TTC549 (cell line): ENCODE data around the gene LRRFIP1.

ENCODE experiments used
- FAIRE-seq: peaks from 2 replicates; lab custom pipeline; 2012; peaks lifted over from hg19 to GRCh38; lab: Jason Lieb, UNC

LRRFIP1 gene

DNA sequence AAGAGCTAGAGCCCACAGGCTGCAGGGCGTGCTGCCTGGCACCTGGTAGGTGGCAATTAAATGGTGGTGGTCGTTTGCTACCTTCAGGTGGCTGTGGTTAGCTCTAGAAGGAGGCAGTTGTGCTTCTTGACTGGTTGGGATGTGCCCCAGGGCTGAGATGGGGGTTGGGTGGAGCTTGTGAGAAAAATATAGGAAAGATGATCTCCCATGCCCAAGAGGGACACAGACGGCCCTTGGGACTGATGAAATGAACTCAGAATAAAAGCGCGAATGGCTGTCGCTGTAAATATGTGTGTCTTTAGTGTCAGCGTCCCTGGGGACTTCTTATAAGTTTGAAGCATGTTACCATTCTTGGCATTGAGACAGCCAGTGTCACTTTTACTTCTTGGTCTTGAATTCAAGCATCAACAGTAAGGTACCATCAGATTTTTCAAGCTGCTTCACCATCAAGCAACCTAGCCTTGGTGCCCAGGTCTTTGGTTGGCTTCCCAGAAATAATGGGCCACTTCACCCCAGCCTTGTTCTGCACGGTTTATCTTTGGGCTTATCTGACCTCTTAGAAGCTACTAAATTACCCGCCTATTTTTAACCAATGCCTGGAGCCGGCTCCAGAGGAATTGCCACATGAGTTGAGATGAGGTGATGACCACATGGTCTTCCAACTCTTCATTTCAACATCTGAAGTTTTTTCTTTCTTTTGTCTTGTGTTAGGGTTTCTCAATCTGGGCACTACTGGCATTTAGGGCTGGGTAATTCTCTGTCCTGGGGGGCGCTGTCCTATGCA is 11.9 kb downstream of the LRRFIP1 start:
- no peak for FAIRE-seq

- no peak for FAIRE-seq
Observed at GRCh38 chr2:237639836-237640220, 12.4 kb downstream of the LRRFIP1 start.

GRCh38 chr2:237640493-237640998 is 13.2 kb downstream of the LRRFIP1 start:
- no peak for FAIRE-seq

GRCh38 chr2:237642038-237642734 is 14.8 kb downstream of the LRRFIP1 start:
- FAIRE-seq = no peak

DNA sequence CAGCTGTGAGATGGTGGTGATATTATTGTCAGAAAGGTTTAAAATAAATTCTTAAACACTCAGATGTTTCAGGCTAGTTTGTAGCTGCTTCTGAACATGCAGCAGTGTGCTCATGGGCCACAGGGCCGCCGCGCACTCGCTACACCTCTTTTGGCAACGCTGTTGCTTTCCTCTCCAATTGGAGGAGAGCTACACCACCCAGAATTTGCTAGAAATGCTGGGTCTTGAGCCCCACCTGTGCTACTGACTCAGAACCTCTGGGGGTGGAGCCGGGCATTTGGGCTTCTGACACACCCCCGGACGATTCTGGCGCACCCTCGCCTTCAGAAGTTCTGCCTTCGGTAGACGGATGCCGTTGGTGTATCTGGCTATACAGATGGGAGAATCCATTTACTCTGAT is 15.7 kb downstream of the LRRFIP1 start:
- no peak for FAIRE-seq

DNA sequence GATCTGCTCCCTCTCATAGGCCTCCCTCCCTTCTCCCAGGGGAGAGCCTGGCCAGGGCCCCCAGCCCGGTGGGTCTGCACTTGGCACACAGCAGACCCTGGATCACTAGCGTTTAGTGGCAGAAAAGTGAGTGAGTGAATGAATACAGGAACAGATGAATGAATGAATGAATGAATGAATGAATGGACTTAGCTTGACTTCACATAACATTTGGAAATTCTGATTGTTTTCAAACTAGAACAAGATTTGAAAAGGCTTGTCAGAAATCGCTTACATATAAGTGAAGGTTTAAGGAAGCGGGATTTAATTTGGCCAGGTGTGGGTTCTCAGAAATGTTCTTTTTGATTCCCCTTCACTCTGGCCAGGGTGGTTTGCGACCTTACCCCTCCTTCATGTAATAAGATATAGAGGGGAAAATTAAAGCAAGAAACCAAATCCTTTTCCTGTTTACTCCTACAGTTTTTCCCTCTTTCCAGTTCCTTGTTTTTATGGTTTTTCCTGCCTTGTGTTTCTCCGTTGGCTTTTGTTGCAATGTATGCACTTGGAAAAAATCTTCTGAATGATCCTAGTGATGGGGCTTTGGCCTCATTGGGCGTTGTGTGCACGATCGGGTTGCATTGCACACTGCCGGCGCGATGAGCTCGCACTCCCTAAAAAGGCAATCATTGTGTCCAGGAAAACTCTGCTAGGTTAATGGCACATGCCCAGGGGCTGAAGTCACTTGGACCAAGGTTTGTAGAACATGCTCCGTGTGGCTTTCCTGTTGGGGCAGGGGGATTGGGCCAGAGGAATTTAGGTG is 16.4 kb downstream of the LRRFIP1 start:
- FAIRE-seq = no peak

DNA sequence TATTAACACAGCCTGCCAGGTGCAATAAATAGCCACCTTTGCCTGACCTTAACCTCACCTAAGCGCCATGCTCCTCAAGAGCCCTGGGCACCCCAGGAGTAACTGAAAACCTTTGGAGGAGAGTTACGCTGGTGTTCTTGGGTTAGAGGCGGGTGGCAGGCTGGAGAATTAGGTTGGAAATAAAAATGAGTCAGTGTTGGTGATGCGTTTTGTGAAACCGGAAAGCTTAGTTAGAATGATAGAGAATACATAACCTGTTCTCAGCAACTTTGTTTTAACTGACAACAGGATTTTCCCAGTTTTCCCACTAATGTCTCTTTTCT is 17.0 kb downstream of the LRRFIP1 start:
- FAIRE-seq = no peak

DNA sequence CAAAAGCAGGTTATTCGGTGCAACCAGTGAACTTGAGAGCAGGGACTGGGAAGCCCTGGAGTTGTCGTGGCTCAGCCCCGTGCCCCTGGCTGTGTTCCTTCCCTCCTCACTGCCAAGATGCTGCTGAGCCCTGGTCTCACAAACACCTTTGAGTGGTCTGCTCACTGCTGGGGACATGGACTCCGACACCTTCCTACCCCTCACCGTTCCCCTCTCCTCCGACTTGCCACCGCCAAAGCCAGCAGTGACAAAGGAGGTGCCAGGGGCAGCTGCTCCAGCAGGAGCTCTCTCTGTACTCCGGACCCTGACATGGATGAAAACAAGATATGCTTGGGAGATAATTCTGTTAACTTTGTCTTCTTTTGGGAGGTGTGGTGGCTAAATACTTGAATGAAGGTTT is 17.9 kb downstream of the LRRFIP1 start:
- no peak for FAIRE-seq

DNA sequence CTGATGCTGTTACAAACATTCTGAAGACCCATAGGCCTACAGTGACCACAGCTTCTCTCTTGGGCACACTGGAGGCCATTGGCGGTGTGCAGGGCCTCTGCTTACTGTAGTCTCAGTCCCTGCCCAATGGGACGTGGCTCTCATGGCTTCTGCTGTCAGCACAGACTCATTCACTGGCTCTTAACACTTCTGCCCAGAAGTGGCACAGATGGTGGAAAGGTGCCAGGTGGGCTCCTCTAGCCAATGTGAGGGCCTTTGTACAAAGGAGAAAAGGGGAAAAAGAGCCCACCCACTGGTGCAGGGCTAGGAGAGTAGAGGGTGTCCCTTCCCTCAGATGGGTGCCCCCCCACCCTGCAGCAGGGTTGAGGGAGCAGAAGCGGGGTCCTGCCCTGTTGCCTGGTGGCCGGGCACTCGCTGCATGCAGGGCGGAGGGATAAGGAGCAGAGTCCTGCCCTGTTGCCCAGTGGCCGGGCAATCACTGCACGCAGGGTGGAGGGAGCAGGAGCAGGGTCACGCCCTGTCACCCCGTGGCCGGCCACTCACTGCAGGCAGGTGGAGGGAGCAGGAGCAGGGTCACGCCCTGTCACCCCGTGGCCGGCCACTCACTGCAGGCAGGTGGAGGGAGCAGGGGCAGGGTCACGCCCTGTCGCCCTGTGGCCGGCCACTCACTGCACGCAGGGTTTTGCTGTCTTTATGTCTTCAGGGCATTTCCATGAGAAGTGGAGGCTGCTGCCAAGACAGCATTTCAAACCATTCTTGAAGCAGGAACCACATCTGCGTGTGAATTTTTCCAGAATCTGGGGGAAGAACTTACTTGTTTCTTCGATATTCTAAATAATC is 20.0 kb downstream of the LRRFIP1 start:
- FAIRE-seq = no peak

DNA sequence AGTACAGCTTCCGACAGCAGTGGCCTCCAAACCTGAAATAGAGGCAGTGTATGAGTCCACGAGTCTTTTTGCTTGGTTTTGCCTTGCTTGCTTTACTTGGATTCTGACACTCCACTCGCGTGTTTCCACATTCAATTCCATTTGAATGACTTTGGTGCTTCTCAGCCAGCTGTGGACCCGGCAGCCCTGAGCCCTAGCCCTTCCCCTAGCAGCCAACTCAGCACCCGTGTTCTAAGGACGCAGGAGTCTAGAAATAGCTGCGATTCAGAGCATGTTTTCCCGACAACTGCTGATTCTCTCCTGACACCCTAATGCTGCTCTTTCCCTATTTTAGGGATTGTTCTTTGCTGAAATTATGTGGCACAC is 20.6 kb downstream of the LRRFIP1 start:
- no peak for FAIRE-seq

DNA sequence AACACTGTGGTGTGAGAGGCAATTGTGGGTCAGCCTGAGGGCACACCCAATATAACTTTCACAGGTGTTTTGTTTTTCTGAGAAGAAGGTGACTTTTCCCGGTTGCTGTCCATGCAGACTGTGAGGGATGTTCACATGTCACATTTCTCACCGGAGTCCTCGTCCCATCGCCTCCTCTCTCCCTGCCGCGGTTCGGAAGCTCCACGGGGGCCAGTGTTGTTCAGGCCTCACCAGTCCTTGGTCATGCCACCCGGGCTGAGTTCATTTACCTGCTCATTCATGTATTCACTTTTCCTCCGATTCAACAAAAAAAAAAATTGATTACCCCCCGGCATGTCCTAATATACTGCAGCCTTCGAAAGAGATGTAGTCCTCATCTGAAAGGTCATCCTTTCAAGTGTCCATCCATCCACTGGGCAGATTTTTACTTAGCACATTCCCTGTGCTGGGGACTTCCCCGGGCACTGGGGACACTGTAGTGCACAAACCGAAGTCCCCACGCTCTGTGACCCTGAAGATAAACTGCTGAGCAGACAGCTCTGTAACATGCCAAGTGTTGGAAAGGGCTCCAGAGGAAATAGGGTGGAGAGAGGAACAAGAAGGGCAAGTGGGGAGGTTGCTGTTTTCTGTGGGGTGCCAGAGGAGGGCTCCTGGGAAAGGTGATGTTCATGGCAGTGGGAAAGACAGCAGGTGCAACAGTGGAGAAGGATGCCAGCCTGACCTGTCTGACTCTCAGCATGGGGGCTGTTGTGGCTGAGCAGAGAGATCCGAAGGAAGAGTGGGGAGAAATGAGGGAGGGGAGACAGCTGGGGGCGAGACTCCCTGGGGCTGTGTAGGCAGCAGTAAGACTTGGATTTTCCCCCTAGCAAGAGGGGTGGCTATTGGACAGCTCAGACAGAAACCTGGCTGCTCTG is 22.4 kb downstream of the LRRFIP1 start:
- FAIRE-seq = no peak

- no peak for FAIRE-seq
Observed at GRCh38 chr2:237650455-237650850, 23.1 kb downstream of the LRRFIP1 start.

- FAIRE-seq = no peak
Observed at GRCh38 chr2:237651761-237652160, 24.4 kb downstream of the LRRFIP1 start.

DNA sequence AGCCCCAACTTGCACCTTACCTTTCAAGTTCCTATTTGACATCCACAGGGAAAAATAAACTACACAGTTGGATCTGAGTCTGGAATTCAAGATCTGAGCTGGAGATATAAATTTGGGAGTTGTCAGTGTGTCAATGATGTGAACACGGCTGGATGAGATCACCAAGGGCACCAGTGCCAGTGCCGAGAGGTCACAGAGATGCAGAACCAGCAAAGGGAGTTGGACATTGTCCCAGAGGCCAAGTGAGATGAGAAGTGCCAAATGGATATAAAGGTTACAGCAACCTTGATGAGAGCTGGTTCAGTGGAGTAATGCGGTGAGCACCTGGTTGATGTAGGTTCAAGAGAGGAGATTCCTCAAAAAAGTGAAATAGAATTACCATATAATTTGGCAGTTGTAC is 24.8 kb downstream of the LRRFIP1 start:
- FAIRE-seq = no peak

DNA sequence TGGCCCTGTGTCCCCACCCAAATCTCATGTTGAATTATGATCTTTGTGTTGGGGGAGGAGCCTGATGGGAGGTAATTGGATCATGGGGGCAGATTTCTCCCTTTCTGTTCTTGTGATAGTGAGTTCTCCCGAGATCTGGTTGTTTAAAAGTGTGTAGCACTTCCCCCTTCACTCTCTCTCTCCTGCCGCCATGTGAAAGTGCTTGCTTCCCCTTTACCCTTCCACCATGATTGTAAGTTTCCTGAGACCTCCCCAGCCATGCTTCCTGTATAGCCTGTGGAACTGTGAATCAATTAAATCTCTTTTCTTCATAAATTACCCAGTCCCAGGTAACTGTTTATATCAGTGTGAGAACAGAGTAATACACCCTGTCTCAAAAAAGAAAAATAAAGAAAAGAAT is 25.5 kb downstream of the LRRFIP1 start:
- FAIRE-seq = no peak

DNA sequence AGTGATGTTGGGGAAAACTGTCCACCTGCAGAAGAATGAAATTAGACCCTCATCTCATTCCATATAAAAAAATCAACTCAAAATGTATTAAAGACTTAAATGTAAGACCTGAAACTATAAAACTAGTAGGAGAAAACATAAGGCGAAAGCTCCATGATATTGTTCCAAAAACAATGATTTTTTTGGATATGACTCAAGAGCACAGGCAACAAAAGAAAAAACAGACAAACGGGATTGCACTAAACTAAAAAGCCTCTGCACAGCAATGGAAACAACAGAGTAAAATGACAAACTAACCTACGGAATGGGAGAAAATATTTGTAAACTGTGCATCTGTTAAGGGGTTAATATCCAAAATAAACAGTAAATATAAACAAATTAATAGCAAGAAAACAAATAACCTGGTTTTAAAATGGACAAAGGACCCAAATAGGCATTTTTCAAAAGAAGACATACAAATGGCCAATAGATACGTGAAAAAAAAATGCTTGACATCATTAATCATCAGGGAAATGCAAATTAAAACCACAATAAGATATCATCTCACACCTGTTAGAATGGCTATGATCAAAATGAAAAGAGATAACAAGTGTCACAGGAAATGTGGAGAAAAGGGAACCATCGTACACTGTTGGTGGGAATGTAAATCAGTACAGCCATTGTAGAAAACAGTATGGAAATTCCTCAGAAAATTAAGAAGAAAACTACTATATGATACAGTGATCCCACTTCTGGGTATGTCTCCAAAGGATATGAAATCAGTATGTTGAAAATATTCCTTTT is 26.6 kb downstream of the LRRFIP1 start:
- no peak for FAIRE-seq

DNA sequence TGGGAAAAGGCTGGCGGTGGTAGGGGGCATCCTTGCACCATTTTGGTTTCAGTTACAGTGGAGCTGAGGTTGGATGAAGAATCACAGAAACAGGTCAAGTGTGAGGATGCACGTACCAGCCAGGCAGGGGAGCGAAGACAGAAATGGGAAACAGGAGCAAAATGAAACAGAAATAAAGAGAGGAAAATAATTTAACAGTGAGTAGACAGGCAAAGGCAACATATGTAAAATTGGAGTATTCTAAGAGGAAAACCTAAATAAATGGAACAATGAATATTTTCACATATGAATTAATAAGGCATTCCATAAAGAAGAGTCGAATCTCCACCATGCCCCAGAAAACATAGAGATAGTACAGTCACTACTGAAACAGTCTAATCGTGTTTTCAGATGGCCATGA is 29.7 kb downstream of the LRRFIP1 start:
- FAIRE-seq = no peak

DNA sequence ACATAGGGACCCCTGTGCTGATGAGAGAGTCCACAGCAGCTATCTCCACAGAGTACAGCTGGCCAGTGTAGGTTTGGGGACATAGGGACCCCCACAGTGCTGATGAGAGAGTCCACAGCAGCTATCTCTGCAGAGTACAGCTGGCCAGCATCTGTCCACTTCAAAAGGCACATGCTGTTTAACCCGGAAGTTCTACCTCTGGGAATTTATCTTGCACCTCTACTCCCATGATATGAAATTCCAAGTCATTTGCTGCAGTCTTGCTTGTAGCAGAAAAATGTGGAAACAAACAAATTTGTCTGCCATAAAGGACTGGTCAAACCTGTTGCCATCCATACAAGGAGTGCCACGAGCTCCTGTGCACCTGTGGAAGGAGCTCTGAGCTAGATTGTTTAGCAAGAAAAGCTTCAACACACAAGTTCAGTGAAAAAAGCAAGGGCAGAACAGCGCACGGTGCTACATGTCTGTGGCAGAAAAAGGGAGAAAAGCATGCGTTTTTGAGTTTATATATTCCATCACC is 33.1 kb downstream of the LRRFIP1 start:
- FAIRE-seq = no peak

- no peak for FAIRE-seq
Observed at GRCh38 chr2:237661270-237661669, 33.9 kb downstream of the LRRFIP1 start.

- no peak for FAIRE-seq
Observed at GRCh38 chr2:237661799-237662328, 34.5 kb downstream of the LRRFIP1 start.
